Endodermal cell (in vitro differentiated cells): ENCODE measurements around the gene OSBPL3. TPM values are rescaled to one million over a fixed set of nuclear protein-coding genes. Genes with fewer than 3 reads are reported as not detected.

Experiments used
- DNase-seq: peaks from one replicate; pipeline ENCODE4 v3.0.0-alpha.2; 2017
- H3K27ac ChIP-seq: 2 replicates; pipeline ENCODE4 v1.5.1; 2013; ENCODE audit warnings: mild to moderate bottlenecking, low read depth, low read length, moderate library complexity
- H3K27me3 ChIP-seq: 2 replicates; pipeline ENCODE4 v1.6.1; 2013; ENCODE audit warnings: mild to moderate bottlenecking, low read length, moderate library complexity; ENCODE audit not compliant: insufficient read depth, control insufficient read depth, poor library complexity, severe bottlenecking
- H3K36me3 ChIP-seq: 2 replicates; pipeline ENCODE4 v1.7.0; 2013; ENCODE audit warnings: mild to moderate bottlenecking, low read length, moderate library complexity; ENCODE audit not compliant: control insufficient read depth, insufficient read depth
- H3K4me1 ChIP-seq: one replicate; pipeline ENCODE4 v1.7.0; 2013; ENCODE audit warnings: low read length; ENCODE audit not compliant: control insufficient read depth, insufficient read depth
- H3K4me3 ChIP-seq: 2 replicates; pipeline ENCODE4 v1.5.1; 2013; ENCODE audit warnings: mild to moderate bottlenecking, low read length, moderate library complexity
- H3K9ac ChIP-seq: 2 replicates; pipeline ENCODE4 v1.6.1; 2013; ENCODE audit warnings: mild to moderate bottlenecking, low read length, moderate library complexity; ENCODE audit not compliant: poor library complexity, severe bottlenecking; ENCODE audit errors: extremely low read depth
- H3K9me3 ChIP-seq: 2 replicates; pipeline ENCODE4 v1.6.1; 2013; ENCODE audit warnings: mild to moderate bottlenecking, low read length, moderate library complexity; ENCODE audit not compliant: control insufficient read depth
- H3K27ac Mint-ChIP-seq: 2 replicates; pipeline ENCODE4 v1.8.0; 2020; ENCODE audit warnings: mixed read lengths
- H3K27me3 Mint-ChIP-seq: 2 replicates; pipeline ENCODE4 v1.8.0; 2021; ENCODE audit warnings: mild to moderate bottlenecking, mixed read lengths; ENCODE audit not compliant: insufficient read depth
- H3K36me3 Mint-ChIP-seq: 2 replicates; pipeline ENCODE4 v1.8.0; 2020; ENCODE audit warnings: low read depth, mixed read lengths
- H3K4me1 Mint-ChIP-seq: 2 replicates; pipeline ENCODE4 v1.8.0; 2020; ENCODE audit warnings: mixed read lengths
- H3K4me3 Mint-ChIP-seq: 2 replicates; pipeline ENCODE4 v1.8.0; 2020; ENCODE audit warnings: mild to moderate bottlenecking, moderate library complexity, mixed read lengths
- H3K9me3 Mint-ChIP-seq: 2 replicates; pipeline ENCODE4 v1.8.0; 2020; ENCODE audit warnings: mild to moderate bottlenecking, mixed read lengths
- WGBS, 2 experiments: methylation state at CpG; one replicate each; pipeline versions ENCODE4 v1.1.5 to v1.1.7; 2013; ENCODE audit warnings: missing lambda C conversion rate in 2 of 2, mixed read lengths in 1 of 2; ENCODE audit not compliant: insufficient coverage in 1 of 2, insufficient read length in 1 of 2; 5-methylcytosine and 5-hydroxymethylcytosine counted together
- long read RNA-seq, 4 experiments: library from polyadenylated mRNA in 2 of 4; library from RNA in 1 of 4; library from capped mRNA in 1 of 4; stranded (forward) in 3 of 4; unstranded in 1 of 4; transcript quantifications; one replicate each; pipeline ENCODE4 v2.0.0, GENCODE V29; 2020 to 2021; ENCODE audit warnings: inconsistent platforms in 1 of 4
- polyA plus RNA-seq, 2 experiments: library from polyadenylated mRNA; stranded (reverse); fragments of 50-300 nt; gene quantifications; one replicate each; pipeline ENCODE4 v1.2.3, GENCODE V29; 2013
- total RNA-seq, 2 donors: library from RNA; stranded (reverse); fragmentation: NEBNext Ultra II Directional in 1 of 2; extraction: Animal tissue kit (Norgen Biotek cat#: 25700) in 1 of 2; gene quantifications; 2 replicates in 1 of 2; 3 replicates in 1 of 2; pipeline ENCODE4 v1.2.1, GENCODE V29; 2021
- TF ChIP-seq, protein P1 (sequence below): fragments of 200-600 bp; sonication (generic); conservative IDR thresholded peaks from 2 replicates; pipeline ENCODE4 v1.5.0; 2021; ENCODE audit warnings: antibody characterized with exemption, mild to moderate bottlenecking

Gene OSBPL3, protein sequence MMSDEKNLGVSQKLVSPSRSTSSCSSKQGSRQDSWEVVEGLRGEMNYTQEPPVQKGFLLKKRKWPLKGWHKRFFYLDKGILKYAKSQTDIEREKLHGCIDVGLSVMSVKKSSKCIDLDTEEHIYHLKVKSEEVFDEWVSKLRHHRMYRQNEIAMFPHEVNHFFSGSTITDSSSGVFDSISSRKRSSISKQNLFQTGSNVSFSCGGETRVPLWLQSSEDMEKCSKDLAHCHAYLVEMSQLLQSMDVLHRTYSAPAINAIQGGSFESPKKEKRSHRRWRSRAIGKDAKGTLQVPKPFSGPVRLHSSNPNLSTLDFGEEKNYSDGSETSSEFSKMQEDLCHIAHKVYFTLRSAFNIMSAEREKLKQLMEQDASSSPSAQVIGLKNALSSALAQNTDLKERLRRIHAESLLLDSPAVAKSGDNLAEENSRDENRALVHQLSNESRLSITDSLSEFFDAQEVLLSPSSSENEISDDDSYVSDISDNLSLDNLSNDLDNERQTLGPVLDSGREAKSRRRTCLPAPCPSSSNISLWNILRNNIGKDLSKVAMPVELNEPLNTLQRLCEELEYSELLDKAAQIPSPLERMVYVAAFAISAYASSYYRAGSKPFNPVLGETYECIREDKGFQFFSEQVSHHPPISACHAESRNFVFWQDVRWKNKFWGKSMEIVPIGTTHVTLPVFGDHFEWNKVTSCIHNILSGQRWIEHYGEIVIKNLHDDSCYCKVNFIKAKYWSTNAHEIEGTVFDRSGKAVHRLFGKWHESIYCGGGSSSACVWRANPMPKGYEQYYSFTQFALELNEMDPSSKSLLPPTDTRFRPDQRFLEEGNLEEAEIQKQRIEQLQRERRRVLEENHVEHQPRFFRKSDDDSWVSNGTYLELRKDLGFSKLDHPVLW
- 10 to 100 TPM in 1 of 2 donors, 1 to 10 TPM in 1; 9.8 to 11.3 TPM for total RNA-seq
- polyA plus RNA-seq (2013, experiment 1 of 2) = 6.3 TPM
- polyA plus RNA-seq (2013, experiment 2 of 2) = 5.8 TPM
- long read RNA-seq, experiment 1, partial matches to known transcripts = 1 of 2 reads
- long read RNA-seq, experiment 1, other reads (novel, unspliced or antisense) = 1 of 2 reads
- long read RNA-seq, experiment 2, full-length matches to known transcripts = 1 of 4 reads
- long read RNA-seq, experiment 2, partial matches to known transcripts = 1 of 4 reads
- long read RNA-seq, experiment 2, other reads (novel, unspliced or antisense) = 2 of 4 reads
- long read RNA-seq, experiment 3, full-length matches to known transcripts = 19 of 46 reads
- long read RNA-seq, experiment 3, partial matches to known transcripts = 3 of 46 reads
- long read RNA-seq, experiment 3, other reads (novel, unspliced or antisense) = 24 of 46 reads
- long read RNA-seq, experiment 4 = 0 reads

DNA sequence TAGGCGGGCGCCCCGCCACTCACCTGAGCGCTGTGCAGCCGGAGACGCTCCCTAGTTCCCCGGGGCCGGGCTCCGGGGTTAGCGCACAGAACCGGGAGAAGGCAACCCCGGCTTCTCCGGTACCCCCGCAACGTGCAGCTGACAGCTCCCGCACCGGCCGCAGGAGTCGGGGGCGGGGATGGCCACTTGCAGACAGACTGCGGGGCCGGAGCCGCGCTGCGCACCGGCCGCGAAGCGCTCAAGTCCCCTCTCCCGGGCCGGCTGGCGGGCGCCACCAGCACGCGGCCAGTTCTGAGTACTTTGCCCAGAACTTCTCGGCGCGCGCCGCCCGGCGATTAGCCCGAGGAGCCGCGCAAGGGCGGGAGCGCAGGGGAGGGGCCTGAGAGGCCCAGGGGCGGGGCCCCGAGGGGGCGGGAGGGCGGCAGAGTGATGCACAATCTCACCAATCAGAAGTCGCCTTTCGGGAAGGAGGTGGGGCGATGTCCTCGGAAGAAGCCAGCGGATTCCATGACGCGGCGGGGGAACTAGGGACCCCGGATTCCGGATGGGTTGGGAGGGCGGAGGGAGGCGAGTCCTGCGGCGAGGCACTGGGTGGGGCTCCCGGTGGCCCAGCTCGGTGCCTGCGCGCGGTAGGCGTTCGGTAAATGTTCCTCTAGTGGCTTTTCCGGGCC lies at the start of gene OSBPL3:
TSS of gene OSBPL3 (minus strand) at position 316 of the 671 bp plus-strand sequence. CDS start 87,706 bp downstream, outside the sequence.
- peak within 1 kb of the TSS; percentile 87 for H3K4me3 ChIP-seq
- H3K4me1 Mint-ChIP-seq = peaks cover 20% of the 10 kb centered on the region
- 0% methylated on average over 17 to 73 of the region's 73 CpGs for WGBS, 2 experiments
- peaks cover 24% of the 10 kb centered on the region for H3K9me3 ChIP-seq
- peaks cover 1% of the 10 kb centered on the region for H3K36me3 Mint-ChIP-seq
- H3K36me3 ChIP-seq = no peaks in the 10 kb centered on the region
- DNase-seq = peak; percentile 98
- peaks cover 42% of the 10 kb centered on the region for H3K27me3 ChIP-seq
- H3K27ac ChIP-seq = peak within 1 kb of the TSS; percentile 55
- H3K4me3 Mint-ChIP-seq = peak within 1 kb of the TSS; percentile 80
- TF ChIP-seq, protein P1, sequence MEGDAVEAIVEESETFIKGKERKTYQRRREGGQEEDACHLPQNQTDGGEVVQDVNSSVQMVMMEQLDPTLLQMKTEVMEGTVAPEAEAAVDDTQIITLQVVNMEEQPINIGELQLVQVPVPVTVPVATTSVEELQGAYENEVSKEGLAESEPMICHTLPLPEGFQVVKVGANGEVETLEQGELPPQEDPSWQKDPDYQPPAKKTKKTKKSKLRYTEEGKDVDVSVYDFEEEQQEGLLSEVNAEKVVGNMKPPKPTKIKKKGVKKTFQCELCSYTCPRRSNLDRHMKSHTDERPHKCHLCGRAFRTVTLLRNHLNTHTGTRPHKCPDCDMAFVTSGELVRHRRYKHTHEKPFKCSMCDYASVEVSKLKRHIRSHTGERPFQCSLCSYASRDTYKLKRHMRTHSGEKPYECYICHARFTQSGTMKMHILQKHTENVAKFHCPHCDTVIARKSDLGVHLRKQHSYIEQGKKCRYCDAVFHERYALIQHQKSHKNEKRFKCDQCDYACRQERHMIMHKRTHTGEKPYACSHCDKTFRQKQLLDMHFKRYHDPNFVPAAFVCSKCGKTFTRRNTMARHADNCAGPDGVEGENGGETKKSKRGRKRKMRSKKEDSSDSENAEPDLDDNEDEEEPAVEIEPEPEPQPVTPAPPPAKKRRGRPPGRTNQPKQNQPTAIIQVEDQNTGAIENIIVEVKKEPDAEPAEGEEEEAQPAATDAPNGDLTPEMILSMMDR = no peak
- H3K4me1 ChIP-seq = no peaks in the 10 kb centered on the region
- peak within 1 kb of the TSS; percentile 50 for H3K9ac ChIP-seq
- peaks cover 58% of the 10 kb centered on the region for H3K27me3 Mint-ChIP-seq
- peak within 1 kb of the TSS; percentile 96 for H3K27ac Mint-ChIP-seq
- peaks cover 17% of the 10 kb centered on the region for H3K9me3 Mint-ChIP-seq

DNA sequence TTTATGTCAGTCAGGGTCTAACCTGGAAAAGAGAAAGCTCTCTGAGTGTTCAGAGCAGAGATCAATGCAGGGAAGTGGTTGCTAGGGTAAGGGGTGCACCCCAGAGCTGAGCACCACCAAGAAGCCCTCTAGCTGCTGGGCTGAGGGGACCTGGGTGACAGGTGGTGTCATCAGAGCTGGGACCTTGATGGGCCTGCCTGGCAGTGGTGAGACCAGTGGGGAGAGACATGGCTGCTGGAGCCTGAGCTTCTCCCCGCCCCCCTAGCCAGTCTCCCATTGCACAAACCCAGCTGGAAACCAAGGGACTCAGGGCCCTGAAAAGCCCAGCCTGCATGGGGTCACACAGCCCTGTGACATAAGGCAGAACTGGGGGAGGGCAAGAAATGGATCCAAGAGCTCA lies 49.1 kb upstream of the OSBPL3 start:
- Mint-ChIP-seq H3K27me3 (peaks cover 11% of the 10 kb centered on the region), H3K36me3 (no peaks in the 10 kb centered on the region), H3K4me3 (no peak overlapping the region), H3K9me3 (peaks cover 11% of the 10 kb centered on the region), H3K27ac (no peak overlapping the region), H3K4me1 (peaks cover 17% of the 10 kb centered on the region)
- H3K4me1 ChIP-seq = no peaks in the 10 kb centered on the region
- no peak overlapping the region for H3K9ac ChIP-seq
- no peaks in the 10 kb centered on the region for H3K27me3 ChIP-seq
- H3K4me3 ChIP-seq = no peak overlapping the region
- no peak overlapping the region for H3K27ac ChIP-seq
- TF ChIP-seq, protein P1 = no peak
- WGBS, 2 experiments = 100% methylated on average over 1 of the region's 1 CpG; no CpG with 5 or more reads in 1 of the 2 experiments
- H3K36me3 ChIP-seq = no peaks in the 10 kb centered on the region
- DNase-seq = no peak
- H3K9me3 ChIP-seq = no peaks in the 10 kb centered on the region
